Muscle of leg (tissue), 11 donors: Measurements from ENCODE around the gene SLC2A6. TPM values are rescaled to one million over a fixed set of nuclear protein-coding genes. Genes with fewer than 3 reads are reported as not detected.

Experiments used
- DNase-seq: peaks from one replicate; pipeline ENCODE4 v3.0.0; 2013
- H3K27ac ChIP-seq: one replicate; pipeline ENCODE4 v1.5.1; 2013; ENCODE audit warnings: mild to moderate bottlenecking, low read length, control low read depth
- H3K27me3 ChIP-seq: one replicate; pipeline ENCODE4 v1.6.1; 2013; ENCODE audit warnings: low read length; ENCODE audit not compliant: control insufficient read depth, insufficient read depth
- H3K36me3 ChIP-seq: one replicate; pipeline ENCODE4 v1.6.1; 2013; ENCODE audit warnings: low read length; ENCODE audit not compliant: control insufficient read depth, insufficient read depth
- H3K4me1 ChIP-seq: one replicate; pipeline ENCODE4 v1.6.1; 2013; ENCODE audit warnings: low read length; ENCODE audit not compliant: control insufficient read depth, insufficient read depth
- H3K4me3 ChIP-seq: one replicate; pipeline ENCODE4 v1.5.1; 2013; ENCODE audit warnings: low read length, control low read depth
- H3K9me3 ChIP-seq: replicated peaks from 2 replicates; pipeline ENCODE4 v1.6.1; 2013; ENCODE audit warnings: low read depth, low read length; ENCODE audit not compliant: control insufficient read depth
- WGBS: methylation state at CpG from one replicate; pipeline ENCODE4 v1.1.5; 2013; ENCODE audit warnings: missing lambda C conversion rate; ENCODE audit not compliant: insufficient coverage; 5-methylcytosine and 5-hydroxymethylcytosine counted together
- polyA plus RNA-seq, 8 donors: library from polyadenylated mRNA; unstranded; fragments of 120-200 nt; gene quantifications; one replicate each; pipeline versions ENCODE4 v1.2.1 to v1.2.3, GENCODE V29; 2013; ENCODE audit warnings: inconsistent platforms in 1 of 8, low replicate concordance in 1 of 8; ENCODE audit not compliant: insufficient read length in 8 of 8, insufficient read depth in 1 of 8
- total RNA-seq: library from RNA; stranded (reverse); fragments of 120-200 nt; gene quantifications from one replicate; pipeline ENCODE4 v1.2.4, GENCODE V29; 2013

Gene SLC2A6
- total and polyA plus RNA-seq, 9 donors = 0.44 to 2.1 (median 1.4) TPM

GRCh38 chr9:133470427-133470924, 8.4 kb downstream of the SLC2A6 start:
- Histone ChIP-seq H3K36me3 (peaks cover 25% of the 10 kb centered on the region), H3K27me3 (no peaks in the 10 kb centered on the region), H3K4me1 (no peaks in the 10 kb centered on the region), H3K9me3 (no peaks in the 10 kb centered on the region), H3K27ac (no peak overlapping the region), H3K4me3 (no peak overlapping the region)
- DNase-seq = no peak
- 77% methylated on average over 11 of the region's 16 CpGs for WGBS

DNA sequence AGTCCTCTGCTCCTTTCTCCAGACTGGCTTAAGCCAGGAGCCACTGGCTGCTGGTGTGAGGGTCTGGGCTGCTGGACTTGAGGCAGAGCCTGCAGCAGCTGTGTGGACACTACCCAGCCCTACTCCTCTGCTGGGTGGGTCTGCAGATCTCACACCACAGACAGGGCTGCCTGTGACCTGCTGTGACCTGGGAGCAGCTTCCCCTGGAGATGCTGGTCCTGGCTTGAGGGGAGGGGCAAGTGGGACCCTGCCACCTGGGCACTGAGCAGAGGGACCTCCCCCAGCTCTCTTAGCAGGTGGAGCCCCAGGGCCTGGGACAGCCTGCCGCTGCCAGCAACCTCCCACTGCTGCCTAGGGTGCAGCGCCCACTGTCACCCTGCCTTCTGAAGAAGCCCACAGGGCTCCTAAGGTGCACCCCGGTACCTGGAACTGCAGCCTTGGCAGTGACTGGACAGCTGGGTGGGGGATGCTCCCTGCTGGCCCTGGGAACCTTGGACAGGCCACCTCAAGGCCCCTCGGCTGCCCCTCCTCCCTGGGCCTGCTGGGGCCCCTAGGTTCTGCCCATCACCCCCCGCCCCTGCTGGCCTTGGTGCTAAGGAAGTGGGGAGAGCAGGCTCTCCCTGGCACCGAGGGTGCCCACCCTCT, 10.0 kb downstream of the SLC2A6 start:
- no peaks in the 10 kb centered on the region for H3K4me1 ChIP-seq
- peaks cover 34% of the 10 kb centered on the region for H3K36me3 ChIP-seq
- no peaks in the 10 kb centered on the region for H3K27me3 ChIP-seq
- DNase-seq = no peak
- no peaks in the 10 kb centered on the region for H3K9me3 ChIP-seq
- 89% methylated on average over 5 of the region's 6 CpGs for WGBS
- H3K27ac ChIP-seq = no peak overlapping the region
- no peak overlapping the region for H3K4me3 ChIP-seq

GRCh38 chr9:133468374-133468773, 10.5 kb downstream of the SLC2A6 start:
- 69% methylated on average over 4 of the region's 11 CpGs for WGBS
- H3K4me3 ChIP-seq = no peak overlapping the region

DNA sequence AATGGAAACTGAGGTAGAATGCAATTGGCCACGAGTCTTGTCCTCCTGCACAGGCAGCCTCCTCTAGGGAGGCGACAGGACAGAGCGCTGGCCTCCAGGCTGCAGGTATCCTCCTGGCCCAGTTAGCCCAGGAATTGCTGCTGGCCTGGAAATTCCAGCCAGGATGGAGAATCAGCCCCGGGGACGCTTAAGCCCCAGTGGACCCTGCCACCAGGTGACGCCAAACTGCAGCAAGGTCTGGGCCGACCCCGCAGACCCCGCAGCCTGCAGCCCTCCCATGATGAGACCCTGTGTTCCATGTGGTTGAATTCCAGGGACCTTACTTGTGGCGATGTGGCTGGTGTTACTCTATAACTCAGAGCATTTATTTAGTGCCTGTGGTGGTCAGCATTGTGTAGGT, 11.8 kb downstream of the SLC2A6 start:
- DNase-seq = no peak
- no peak overlapping the region for H3K4me3 ChIP-seq
- H3K9me3 ChIP-seq = no peaks in the 10 kb centered on the region
- H3K4me1 ChIP-seq = peaks cover 4% of the 10 kb centered on the region
- peaks cover 34% of the 10 kb centered on the region for H3K36me3 ChIP-seq
- 75% methylated on average over 8 of the region's 10 CpGs for WGBS
- no peaks in the 10 kb centered on the region for H3K27me3 ChIP-seq
- no peak overlapping the region for H3K27ac ChIP-seq

More at GRCh38 chr9:133468374-133468773, 10.5 kb downstream of the SLC2A6 start:
- Histone ChIP-seq H3K27ac (no peak overlapping the region), H3K36me3 (peaks cover 34% of the 10 kb centered on the region), H3K4me1 (no peaks in the 10 kb centered on the region), H3K9me3 (no peaks in the 10 kb centered on the region), H3K27me3 (no peaks in the 10 kb centered on the region)
- no peak for DNase-seq

DNA sequence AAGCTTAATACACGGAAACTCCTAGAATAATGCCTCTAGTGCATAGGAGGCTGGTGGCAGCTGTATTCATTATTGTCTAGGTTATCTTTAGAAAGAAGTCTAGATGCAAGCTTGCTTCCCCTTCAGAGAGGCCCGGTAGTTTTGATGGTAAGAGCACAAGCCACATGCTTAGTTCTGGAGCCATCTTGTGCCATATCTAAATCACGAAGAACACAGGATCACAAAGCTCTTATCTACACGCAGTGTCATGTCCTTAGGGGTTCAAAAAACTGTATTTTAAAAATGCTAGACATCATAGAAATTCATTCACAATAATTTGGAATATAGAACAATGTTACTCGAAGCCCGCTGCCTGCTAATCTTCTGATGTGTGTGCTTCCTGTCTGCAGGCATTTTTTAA, 12.9 kb downstream of the SLC2A6 start:
- H3K36me3 ChIP-seq = peaks cover 34% of the 10 kb centered on the region
- DNase-seq = no peak
- H3K4me1 ChIP-seq = peaks cover 9% of the 10 kb centered on the region

GRCh38 chr9:133464638-133465037, 14.3 kb downstream of the SLC2A6 start:
- no peak for DNase-seq
- 91% methylated on average over 8 of the region's 10 CpGs for WGBS
- Histone ChIP-seq H3K9me3 (no peaks in the 10 kb centered on the region), H3K27me3 (no peaks in the 10 kb centered on the region), H3K27ac (no peak overlapping the region), H3K4me1 (peaks cover 15% of the 10 kb centered on the region), H3K4me3 (no peak overlapping the region), H3K36me3 (peaks cover 30% of the 10 kb centered on the region)

More for the DNA sequence above, 12.9 kb downstream of the SLC2A6 start:
- no CpG with 5 or more reads among the region's 6 CpGs for WGBS
- no peaks in the 10 kb centered on the region for H3K9me3 ChIP-seq
- no peaks in the 10 kb centered on the region for H3K27me3 ChIP-seq
- H3K27ac ChIP-seq = no peak overlapping the region
- no peak overlapping the region for H3K4me3 ChIP-seq

DNA sequence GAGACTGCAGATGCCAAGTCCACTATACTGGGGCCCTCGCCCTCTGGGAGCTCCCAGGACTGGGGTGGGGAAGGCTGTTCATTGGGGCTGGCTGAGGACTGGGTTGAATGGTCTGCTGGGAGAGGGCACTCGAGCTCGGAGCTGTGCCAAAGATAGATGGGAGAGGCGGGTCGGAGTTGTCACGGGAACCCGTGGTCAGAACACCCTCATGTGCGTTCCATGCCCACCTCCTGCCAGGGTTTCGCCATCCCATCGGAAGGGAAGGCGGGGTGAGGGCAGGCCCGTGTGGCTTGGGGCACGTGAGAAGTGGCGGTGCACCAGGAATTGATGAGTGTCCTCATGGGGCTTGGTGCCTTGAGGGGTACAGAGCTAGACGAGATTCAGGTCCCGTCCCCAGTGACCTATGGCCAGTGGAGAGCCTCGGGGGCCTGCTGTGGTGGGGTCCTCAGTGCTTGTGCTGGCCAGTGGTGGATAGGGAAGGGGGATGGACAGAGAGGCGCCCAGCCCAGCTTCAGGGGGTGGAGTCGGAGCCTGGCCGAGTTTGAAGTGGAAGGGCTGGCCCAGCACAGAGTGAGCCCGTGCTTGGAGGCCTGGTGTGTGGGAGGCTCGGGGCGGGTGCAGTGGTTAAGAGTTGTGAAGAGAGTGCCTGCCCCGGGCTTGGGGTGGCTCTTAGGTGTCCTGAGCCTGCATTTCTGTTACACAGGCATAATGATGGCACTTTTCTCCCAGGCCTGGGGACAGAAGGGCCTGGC, 14.9 kb downstream of the SLC2A6 start:
- WGBS = 82% methylated on average over 18 of the region's 24 CpGs
- Histone ChIP-seq H3K4me1 (peaks cover 19% of the 10 kb centered on the region), H3K36me3 (peaks cover 25% of the 10 kb centered on the region), H3K9me3 (no peaks in the 10 kb centered on the region), H3K27ac (no peak overlapping the region), H3K27me3 (no peaks in the 10 kb centered on the region), H3K4me3 (no peak overlapping the region)
- DNase-seq = no peak

DNA sequence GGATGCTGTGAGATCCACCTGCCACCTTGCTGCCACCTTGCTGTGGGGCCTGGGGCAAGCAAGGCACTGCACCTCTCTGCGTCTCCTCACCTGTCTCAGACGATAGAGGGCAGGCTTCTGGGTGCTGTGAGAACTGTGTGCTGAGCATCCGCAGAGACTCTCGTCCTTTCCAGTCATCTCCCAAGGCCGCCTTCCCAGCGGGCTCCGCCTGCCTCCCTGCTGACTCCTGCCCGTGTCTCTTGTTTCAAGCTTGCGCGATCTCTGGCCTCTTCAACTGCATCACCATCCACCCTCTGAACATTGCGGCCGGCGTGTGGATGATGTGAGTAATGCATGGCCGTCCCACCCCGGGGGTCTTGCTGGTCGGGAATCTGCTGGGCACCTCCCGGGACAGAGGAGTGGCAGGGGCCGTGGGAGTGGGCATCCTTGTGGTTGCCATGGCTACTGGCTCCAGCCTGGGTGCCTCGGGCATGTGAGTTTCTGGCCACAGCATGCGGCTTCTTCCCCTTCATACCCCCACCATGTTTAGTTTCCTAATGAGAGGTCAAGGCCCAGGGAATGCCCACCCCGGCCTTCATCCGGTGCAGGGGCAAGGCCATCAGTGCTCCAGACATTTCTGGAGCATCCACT, 15.6 kb downstream of the SLC2A6 start:
- Histone ChIP-seq H3K4me1 (peaks cover 22% of the 10 kb centered on the region), H3K27me3 (peaks cover 4% of the 10 kb centered on the region), H3K27ac (no peak overlapping the region), H3K4me3 (no peak overlapping the region), H3K36me3 (peaks cover 18% of the 10 kb centered on the region), H3K9me3 (no peaks in the 10 kb centered on the region)
- WGBS = 88% methylated on average over 9 of the region's 22 CpGs
- no peak for DNase-seq

- no peak overlapping the region for H3K4me3 ChIP-seq
- peaks cover 4% of the 10 kb centered on the region for H3K27me3 ChIP-seq
- peaks cover 8% of the 10 kb centered on the region for H3K36me3 ChIP-seq
- peaks cover 22% of the 10 kb centered on the region for H3K4me1 ChIP-seq
- no peak overlapping the region for H3K27ac ChIP-seq
- no peaks in the 10 kb centered on the region for H3K9me3 ChIP-seq
- no peak for DNase-seq
- 28% methylated on average over 3 of the region's 4 CpGs for WGBS
Measured at GRCh38 chr9:133461975-133462374, 16.9 kb downstream of the SLC2A6 start.
